ENCODE data around the gene FXN. TPM values are rescaled to one million over a fixed set of nuclear protein-coding genes. Genes with fewer than 3 reads are reported as not detected.

FXN gene
- total RNA-seq, 4 donors from 2014 or later: 4.0 to 7.2 (median 5.5) TPM

GRCh38 chr9:69130456-69131441 lies 95.2 kb downstream of the FXN start:
- no peak for TF ChIP-seq CTCF (IDR thresholded peaks at IDR 0.05)
- DNase-seq (ENCODE audit: low spot score) (no peak), ATAC-seq (ENCODE audit: low FRiP score) (peak; percentile 59)

GRCh38 chr9:69131682-69132081 lies 96.1 kb downstream of the FXN start:
- TF ChIP-seq CTCF (IDR thresholded peaks at IDR 0.05): no peak

GRCh38 chr9:69132361-69132760 lies 96.8 kb downstream of the FXN start:
- TF ChIP-seq CTCF (IDR thresholded peaks at IDR 0.05): no peak
- ATAC-seq (ENCODE audit: low FRiP score) (no peak), DNase-seq (ENCODE audit: low spot score) (no peak)

More at GRCh38 chr9:69131682-69132081, 96.1 kb downstream of the FXN start:
- DNase-seq (ENCODE audit: low spot score): no peak
- ATAC-seq (ENCODE audit: low FRiP score): peak; percentile 96

GRCh38 chr9:69134412-69134811 lies 98.9 kb downstream of the FXN start:
- TF ChIP-seq CTCF (IDR thresholded peaks at IDR 0.05): no peak
- DNase-seq (ENCODE audit: low spot score) (no peak), ATAC-seq (ENCODE audit: low FRiP score) (no peak)

GRCh38 chr9:69136185-69136584 lies 100.6 kb downstream of the FXN start:
- no peak for DNase-seq (ENCODE audit: low spot score)
- no peak for TF ChIP-seq CTCF (IDR thresholded peaks at IDR 0.05)
- ATAC-seq (ENCODE audit: low FRiP score): no peak

GRCh38 chr9:69136779-69137178 lies 101.2 kb downstream of the FXN start:
- no peak for ATAC-seq (ENCODE audit: low FRiP score)

More at GRCh38 chr9:69136779-69137178, 101.2 kb downstream of the FXN start:
- DNase-seq (ENCODE audit: low spot score): no peak
- TF ChIP-seq CTCF (IDR thresholded peaks at IDR 0.05): no peak
